HG03095 (cell line): ENCODE measurements around the gene RADIL.

Experiments used
- ATAC-seq: cut with Tn5 transposase; IDR thresholded peaks from one replicate; pipeline ENCODE4 v1.9.1; 2021; ENCODE audit warnings: moderate library complexity; ENCODE audit not compliant: unreplicated experiment

Gene RADIL

DNA sequence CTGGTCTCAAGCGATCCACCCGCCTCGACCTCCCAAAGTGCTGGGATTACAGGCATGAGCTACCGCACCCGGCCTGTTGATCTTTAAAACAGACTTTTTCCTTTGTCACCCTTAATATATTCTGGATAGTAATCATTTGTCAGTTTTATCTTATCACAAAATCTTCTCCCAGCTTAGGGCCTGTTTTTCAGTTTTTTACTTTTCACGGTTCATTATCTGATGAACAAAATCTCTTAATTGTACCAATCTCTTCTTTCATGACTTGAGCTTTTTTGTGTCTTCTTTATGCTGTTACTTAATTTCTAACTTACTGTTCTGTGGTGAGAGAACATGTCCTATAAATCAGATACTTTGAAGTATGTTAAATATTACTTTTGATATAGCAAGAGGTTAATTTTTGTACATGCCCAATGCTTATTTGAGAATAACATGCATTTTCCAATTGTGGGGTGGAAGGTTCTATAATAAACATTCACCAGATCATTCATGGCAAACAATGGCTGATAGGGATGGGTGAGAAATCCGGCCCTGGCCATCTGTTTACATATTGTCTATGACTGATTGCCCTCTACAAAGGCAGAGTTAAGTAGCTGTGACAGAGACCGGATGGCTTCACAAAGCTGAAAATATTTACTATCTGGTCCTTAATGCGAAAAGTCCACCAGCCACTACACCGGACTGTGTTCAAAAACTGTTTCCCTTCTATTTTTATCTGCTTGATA is 27.0 kb downstream of the RADIL start:
- ATAC-seq: no peak

- no peak for ATAC-seq
Observed at GRCh38 chr7:4854916-4855315, 28.6 kb downstream of the RADIL start.

GRCh38 chr7:4851459-4852422 is 31.8 kb downstream of the RADIL start:
- ATAC-seq: no peak

GRCh38 chr7:4850262-4850795 is 33.2 kb downstream of the RADIL start:
- ATAC-seq: no peak

GRCh38 chr7:4849390-4849789 is 34.1 kb downstream of the RADIL start:
- ATAC-seq: no peak

DNA sequence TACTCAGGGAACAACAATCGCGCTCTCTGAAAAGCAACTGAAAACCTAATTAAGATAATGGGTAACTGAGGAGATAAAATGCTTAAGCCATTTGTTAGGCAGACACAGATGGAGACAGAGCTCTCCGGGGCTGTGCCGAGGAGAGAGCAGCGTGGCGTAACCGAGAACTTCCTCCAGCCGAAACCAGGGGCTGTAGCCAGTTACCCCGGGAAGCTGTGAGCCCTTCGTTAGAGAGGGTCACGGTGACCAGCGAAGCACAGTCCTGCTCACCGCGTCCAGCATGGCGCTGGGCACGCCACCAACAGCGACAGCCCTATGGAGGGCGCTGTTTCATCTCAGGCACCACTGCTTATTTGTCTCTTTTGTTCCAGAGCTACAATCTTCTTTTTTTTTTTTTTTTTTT is 37.8 kb downstream of the RADIL start:
- no peak for ATAC-seq

GRCh38 chr7:4842319-4843064 is 41.0 kb downstream of the RADIL start:
- no peak for ATAC-seq

GRCh38 chr7:4841836-4842235 is 41.7 kb downstream of the RADIL start:
- ATAC-seq: no peak

DNA sequence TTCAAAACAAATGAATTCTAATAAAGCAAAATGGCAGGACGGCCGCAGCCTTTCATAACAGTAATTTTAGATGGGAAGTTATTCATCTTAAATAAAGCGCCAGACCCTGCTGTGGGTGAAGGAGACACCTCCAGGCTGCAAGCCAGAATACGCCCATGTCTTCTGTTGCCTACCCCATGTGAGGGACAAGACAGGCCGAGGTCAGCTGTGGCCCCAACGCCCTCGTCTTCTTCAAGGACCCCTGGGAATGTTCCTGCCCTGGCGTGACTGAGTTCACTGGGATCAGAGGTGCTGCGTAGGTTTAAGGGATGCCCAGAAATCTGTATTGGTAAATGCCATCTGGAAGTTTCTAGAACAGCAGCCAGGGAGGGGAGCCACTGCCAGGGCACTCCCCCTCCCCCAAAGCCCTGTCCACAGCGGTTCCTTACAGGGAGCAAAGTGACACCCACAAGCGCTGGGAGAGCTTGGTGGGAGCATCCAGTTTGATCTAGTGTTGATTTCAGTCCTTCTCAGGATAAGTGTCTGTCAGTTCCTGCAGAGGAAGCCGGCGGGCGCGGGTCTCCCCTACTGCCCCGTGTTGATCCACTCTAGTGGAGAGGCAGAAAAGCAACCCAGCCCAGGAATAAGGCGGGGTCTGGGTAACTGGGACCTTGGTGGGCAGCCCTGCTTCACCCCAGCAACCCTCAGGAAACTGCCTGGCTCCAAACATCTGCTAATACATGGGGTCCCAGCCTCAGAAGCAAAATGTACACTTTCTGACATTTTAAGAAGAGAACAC is 42.3 kb downstream of the RADIL start:
- ATAC-seq: no peak

DNA sequence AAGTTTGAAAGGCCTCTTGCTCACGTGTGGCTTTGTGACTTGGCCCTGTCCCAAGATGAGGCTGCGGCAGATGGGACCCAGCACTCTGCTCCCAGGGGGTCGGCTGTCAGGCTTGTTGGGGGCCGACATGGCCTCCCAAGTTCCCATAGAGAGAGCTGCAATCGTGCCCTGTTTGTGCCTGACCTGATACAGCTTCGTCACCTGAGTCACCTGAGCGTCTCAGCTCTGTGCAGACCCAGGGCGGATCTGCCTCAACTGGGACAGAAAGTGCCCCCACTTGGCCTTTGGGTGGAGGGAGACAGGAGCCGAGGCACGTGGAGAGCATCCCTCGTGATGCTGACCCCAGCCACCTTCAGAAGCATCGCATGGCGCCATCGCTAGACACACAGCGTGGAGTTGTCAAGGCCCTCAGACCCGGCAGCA is 43.4 kb downstream of the RADIL start:
- no peak for ATAC-seq

DNA sequence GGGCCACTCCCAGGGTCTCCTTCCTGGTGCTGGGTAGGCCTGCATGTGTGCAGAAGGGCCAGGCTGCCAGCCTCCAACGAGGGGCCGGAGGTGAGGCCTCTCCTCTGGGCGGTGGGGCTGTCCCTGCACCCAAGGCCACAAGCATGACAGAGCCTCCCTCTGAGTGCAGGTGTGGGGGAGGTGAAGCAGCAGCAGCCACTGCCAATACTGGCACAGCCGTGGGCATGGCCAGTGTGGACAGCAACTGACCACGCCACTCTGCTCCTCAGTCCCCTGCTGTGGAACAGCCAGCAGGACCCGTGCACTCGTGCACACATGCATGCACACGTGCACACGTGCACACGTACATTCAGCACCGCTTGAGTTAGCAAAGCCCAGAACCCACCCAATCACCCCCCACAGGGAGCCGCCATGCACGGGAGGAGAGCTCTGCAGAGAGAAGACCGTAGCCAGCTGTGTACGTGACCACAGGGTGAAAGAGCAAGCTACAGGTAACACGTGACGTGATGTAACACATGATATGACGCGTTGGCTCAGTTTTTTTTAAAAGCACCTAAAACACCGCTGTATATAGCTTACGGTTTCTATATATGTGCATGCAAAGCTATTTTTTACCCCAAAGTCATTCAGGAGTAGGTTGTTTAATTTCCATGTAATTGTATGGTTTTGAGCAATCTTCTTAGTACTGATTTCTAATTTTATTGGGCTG is 44.7 kb downstream of the RADIL start:
- ATAC-seq: no peak

DNA sequence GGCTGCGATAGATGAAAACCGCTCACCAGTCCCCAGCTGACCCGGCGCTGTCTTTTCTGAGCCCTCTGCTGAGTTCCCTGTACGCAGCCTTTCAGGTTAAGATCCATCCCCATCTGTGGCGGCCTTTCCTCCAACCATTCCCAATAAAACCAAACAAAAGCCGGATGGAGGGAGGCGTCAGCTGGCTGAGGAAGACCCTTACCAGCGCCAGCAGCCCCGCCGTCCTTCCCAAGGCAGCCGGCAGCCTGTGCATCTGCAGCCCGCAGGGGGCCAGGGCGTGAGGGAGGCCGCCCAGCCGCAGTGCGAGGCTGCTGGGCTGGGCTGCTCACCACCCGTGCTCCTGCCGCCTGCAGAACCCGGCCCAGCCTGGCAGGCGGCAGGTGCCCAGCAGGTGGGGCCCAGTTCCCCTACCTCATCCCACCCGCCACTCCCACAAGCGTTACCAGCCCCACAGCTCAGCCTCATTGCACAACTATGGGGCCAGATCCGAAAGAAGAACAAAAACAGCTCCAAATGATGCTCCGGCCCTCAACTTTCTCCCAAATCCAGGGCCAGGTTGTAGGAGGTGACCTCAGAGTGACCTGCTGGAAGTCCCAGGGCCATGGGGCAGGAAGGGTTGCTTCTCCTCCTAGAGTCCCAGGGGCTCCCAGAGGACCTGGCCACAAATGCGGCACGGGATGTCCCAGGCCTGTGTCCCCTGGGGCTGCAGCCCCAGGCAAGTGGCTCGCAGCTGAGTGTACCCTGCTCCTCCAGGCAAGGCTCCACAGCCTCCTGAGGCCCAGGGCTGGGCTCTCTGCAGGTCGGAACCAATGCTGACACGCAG is 45.5 kb downstream of the RADIL start:
- ATAC-seq: no peak

DNA sequence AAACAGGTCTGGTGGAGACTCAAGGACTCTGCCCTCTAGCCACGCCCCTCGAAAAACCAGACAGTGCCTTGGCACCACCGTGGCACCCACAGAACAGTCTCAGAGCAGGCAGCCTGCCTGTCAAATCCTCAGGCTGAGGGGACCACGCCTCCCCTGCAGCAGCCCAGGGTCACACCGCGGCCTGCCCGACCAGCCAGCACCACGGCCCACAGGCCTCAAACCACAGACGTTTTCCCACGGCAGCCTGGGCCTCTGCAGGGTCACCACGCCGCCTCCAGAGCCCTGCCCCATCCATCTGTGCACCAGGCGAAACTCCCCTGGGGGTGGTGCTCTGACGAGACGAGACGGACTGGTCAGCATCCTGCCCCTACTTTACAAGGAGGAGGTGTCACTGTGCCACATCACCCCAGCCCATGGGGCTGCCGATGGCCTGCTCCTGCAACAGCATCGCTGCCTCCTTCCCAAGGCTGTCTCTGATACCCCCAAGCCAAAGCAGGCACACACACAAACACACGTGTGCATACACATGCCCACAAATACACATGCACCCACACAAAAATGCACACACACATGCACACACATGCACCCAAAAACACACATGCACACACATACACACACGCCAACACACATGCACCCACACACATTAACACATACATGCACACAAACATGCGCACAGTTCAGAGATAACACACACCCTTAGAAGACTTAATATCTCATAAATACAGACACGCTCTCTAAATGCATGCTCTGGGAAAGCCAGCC is 46.3 kb downstream of the RADIL start:
- no peak for ATAC-seq

GRCh38 chr7:4836206-4836661 is 47.3 kb downstream of the RADIL start:
- no peak for ATAC-seq

DNA sequence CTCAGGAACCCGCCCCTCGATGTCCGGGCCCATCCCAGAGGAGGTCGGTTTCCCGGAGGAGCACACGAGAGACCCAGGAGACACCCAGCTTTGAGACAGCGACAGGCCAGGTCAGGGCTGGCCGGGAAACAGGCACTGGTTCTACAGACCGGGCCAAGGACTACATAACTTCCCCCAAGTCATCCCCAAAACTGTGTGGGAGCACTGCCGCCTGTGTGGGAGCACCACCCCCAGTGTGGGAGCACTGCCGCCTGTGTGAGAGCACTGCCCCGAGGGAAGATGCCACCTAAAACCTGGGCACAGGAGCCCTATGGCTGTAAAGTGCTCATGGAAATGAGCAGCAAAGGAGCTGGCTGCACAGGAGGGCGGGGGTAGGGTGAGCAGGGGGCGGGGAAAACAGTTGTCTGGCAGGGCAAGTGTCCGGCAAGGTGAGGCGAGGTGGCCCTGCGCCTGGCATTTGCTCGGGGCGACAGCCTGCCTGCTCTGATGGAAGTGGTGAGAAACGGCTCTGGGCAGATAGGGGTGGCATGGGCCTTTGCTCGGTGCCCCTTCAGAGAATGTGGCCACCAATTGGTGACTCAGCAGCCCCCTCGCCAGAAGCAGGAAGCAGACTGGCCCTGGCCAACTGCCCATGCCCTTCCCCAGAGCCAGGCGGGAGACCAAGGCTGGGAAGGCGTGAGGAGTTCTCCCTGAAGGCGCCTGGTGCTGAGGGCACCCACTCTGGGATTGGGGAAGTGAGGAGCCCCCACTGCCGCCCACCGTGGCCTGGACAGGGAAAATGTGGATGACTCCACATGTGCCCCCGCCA is 47.9 kb downstream of the RADIL start:
- no peak for ATAC-seq

DNA sequence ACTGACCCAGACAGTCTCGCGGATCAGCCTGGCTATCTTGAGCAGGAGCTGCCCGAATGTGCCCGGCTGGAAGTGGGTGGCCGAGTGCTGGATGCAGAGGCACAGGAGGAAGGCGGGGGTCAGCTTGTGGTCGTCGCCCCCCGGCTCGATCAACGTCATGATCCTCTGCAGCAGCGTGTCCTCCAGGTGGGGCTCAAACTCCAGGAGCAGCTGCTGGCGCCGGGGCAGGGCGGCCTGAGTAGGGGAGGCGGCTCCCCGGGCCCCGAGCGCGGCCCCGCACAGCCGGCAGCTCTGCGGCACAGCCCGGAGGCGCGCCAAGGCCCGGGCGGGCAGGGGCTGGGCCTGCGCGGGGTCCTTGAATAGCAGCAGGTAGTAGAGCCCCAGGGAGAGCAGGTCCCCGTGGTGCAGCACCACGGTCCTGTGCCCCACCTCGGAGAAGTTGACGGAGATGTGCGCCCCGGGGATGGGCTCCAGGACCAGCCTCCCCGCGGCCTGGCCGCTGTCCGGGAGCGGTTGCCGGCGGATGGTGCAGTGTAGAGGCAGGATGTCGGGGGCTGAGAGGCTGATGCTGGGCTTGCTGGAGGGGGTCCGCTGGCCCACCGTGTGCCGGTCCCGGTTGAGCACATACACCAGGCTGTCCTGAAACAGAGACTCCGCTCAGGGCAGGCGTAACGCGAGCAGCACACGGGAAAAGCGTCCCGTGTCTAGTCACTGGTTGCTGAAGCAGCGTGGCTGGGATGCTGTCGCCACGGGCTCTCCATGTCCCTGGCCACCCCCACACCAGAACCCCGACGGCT is 48.7 kb downstream of the RADIL start:
- no peak for ATAC-seq
